Activated naive CD8-positive, alpha-beta T cell treated with anti-CD3 and anti-CD28 coated beads, Interleukin-2, amount 50 U/mL, for 16 hours (primary cell): ENCODE results near the gene PPME1.

ENCODE experiments used
- DNase-seq: peaks from one replicate; pipeline ENCODE4 v3.0.0-alpha.2; 2020; ENCODE audit warnings: low read depth, low spot score

PPME1 gene

GRCh38 chr11:74159642-74160041 is 11.4 kb upstream of the PPME1 start:
- DNase-seq, result no peak

DNA sequence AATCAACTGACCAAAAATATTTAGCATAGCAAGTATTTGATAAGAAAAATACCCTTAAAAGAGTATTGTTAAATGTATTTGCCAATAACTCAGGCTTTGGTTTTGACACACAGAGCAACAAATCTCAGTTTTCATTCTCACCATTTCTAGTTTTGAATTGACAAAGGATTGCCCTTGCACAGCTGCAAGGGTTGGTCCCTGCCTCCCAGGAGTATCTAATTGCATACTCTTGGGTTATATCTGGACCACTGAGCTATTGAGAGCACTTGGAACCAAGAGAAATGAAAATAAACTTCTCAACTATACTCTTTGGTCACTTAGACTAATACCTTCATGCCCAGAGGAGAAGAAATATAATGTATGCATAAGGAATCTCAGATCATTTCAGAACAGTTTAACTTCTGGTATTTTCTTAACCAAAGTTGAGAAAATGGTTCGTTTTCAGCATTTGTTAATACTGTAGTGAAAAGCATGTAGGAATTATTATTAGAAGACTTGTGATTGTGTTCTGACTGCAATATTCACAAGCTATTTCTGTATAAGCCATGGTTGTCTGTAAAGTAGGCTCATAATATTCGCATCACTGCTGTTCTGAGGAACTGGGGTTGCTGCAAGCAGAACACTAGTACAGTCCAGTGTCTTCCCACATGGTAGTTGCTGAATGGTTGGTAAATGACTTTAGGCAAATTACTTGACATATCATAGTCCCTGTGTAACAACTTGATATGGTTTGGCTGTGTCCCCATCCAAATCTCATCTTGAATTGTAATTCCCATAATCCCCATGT is 8.2 kb upstream of the PPME1 start:
- no peak for DNase-seq

GRCh38 chr11:74168838-74169237 is 2.3 kb upstream of the PPME1 start:
- DNase-seq, result no peak

- DNase-seq, result no peak
These were observed 1.2 kb upstream of the PPME1 start for GRCh38 chr11:74169738-74170458.

GRCh38 chr11:74171630-74171968 is 510 bp downstream of the PPME1 start:
- DNase-seq, result no peak

GRCh38 chr11:74171997-74172396 is 908 bp downstream of the PPME1 start:
- DNase-seq, result no peak

DNA sequence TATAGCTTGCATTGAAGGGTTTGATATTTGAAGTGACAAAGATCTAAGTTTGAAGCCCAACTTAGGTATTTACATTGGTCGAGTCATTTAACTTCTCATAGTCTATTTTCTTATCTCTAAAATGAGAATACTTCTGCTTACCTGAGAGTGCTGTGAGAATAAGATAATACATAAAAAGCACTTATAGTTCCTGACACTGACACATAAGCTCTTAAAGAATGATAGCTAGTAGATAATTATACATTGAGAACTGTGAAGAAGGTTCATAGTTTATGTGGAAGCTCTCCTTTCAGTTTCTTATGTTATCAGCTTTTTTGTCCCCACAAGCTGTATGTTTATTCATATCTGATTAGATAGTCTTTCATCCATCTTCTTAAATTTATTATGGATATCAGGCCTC is 4.8 kb downstream of the PPME1 start:
- no peak for DNase-seq

- no peak for DNase-seq
These were observed 8.4 kb downstream of the PPME1 start for GRCh38 chr11:74179234-74180052.

DNA sequence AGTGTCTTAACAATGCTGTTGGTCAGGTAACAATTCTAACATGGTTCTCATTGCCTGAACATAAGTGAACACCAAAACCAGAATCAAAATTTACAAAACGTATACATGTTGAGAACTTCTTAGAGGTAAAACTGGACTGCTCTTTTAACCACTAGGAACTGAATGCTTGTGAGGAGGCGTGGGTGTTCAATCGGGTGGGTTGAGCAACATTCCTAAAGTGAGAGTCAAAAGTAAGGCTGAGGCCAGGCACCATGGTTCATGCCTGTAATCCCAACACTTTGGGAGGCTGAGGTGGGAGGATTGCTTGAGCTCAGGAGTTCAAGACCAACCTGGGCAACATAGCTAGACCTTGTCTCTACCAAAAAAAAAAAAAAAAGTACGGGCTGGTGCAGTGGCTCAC is 11.5 kb downstream of the PPME1 start:
- DNase-seq, result no peak

- DNase-seq, result no peak
These were observed 14.2 kb downstream of the PPME1 start for GRCh38 chr11:74185285-74185684.

DNA sequence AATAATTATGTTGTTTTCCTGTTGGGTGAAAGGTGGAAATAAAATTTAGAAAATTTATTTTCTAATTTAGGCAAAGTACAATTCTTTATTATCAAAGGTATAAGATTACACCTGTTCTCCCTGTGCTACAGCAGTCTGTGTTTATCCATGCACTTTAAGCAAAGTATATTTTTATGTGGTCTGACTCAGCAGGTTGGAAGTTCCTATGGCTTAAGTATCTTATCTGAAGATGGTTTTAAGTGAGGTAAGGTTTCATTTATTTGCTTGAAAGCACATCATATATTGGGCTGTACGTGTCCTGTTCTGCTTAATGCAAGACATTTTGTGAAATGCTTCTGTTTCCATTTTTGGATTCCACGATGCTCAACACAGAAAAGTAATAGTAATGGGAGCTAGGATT is 14.6 kb downstream of the PPME1 start:
- DNase-seq, result no peak

- no peak for DNase-seq
These were observed 24.7 kb downstream of the PPME1 start for GRCh38 chr11:74195828-74196227.

DNA sequence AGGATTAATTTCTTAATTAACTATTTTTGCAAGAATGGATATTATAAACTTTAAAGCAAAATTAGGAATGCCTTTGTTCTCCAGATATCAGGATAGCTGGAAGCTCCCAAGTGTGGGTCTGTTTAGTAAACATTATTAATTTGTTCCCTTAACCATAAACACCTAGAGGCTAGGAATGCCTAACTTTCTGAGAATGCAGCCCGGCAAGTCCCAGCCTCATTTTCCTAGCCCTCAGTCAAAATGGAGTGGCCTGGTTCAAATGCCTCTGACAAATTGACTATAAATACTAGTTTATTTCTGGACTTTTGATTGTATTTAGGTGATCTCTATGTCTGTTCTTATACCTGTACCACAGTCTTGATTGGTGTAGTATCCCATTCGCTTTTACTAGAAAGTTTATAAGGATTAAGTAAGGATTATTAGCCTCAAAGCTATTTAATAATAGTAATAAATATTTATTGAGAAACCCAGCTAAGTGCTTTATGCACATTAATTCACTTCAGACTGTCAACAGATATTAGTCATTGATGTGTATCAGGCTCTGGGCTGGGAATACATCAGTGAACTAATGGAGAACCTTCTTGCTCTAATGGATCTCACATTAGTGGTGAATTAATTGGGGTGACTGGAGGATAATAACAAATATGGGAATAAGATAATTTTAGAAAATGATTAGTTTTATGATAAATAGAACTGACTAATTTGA is 25.8 kb downstream of the PPME1 start:
- no peak for DNase-seq

DNA sequence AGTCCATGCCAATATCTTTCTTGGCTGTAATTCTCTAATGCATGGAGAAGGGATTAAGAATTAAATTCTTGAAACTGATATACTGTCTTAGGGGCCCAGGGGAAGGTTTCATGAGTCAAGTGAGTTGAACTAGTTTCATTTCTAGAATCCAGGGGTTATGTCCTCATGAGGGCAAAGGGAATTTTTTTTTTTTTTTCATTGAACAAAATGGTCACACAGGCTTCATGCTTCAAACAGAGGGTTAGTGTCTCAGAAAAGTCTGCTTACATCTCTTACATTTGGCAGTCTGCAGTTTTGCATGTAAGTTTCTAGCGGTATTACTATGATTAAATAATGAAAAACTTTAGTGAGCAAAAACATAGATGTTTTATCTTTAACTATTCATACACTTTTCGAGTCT is 32.9 kb downstream of the PPME1 start:
- DNase-seq, result no peak

DNA sequence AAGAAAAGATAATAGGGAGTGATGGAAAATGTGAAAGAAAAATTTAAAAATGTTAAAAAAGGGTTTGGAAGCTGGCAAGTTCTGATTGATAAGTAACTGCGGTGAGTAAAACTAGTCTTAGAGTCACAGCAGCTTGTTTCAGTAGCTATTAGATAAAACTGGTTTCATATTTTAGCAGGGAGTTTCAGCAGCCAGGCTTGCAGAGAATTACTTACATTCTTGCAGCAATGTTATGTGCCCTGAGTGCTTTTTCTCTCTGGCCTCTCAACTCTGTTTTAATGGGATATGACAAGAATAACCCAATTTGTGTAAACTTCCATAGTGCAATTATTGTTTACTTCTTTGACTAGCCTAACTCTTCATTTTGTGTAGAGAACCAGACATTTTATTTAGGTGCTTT is 33.6 kb downstream of the PPME1 start:
- no peak for DNase-seq

DNA sequence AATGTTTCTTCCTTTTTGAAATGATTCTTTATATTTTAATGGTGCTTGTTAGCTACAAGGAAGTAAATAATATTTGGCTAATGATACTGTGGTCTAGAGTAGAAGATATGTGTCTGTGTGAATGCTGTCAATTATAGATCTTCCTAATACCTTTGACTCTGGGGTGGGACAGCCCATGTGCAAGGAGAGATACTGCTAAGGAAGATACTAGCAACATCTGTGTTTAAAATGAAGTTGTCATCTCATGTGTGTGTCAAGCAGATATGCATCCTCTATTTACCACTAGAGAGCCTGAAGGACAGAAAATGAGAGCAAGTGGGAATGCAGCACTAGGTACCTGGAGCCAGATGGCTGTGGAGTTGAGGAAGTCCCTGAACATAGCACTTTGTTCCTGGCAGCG is 34.1 kb downstream of the PPME1 start:
- DNase-seq, result no peak

DNA sequence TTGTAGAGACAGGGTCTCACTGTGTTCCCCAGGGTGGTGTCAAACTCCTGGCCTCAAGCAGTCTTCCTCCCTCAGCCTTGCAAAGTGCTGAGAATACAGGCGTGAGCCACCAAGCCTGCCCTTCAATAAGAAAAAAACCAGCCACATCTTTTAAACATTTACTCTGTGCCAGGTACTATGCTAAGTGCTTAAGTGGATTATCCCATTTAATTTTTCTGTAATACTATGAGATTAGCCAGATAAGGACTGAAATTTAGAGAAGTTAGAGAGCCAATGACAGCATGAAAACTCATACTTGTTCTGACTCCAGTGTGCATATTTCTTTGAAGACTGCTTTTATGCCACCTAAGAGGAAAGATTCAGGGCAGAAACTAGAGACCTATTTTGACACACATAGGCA is 35.7 kb downstream of the PPME1 start:
- no peak for DNase-seq

- DNase-seq, result no peak
These were observed 37.4 kb downstream of the PPME1 start for GRCh38 chr11:74208507-74208906.

DNA sequence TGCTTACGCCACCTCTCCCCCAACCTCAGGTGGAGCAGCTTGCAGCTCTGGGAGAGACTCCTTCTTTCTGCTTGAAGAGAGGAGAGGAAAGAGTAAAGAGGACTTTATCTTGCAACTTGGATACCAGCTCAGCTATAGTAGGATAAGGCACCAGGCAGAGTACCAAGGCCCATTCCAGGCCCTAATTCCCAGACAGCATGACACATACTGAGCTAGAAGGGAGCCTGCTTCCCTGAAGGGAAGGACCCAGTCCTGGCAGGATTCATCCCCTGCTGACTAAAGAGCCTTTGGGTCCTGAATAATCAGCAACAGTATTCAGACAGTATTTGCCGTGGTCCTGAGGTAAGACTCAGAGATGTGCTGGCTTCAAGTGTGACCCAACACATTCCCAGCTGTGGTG is 41.4 kb downstream of the PPME1 start:
- DNase-seq, result no peak

DNA sequence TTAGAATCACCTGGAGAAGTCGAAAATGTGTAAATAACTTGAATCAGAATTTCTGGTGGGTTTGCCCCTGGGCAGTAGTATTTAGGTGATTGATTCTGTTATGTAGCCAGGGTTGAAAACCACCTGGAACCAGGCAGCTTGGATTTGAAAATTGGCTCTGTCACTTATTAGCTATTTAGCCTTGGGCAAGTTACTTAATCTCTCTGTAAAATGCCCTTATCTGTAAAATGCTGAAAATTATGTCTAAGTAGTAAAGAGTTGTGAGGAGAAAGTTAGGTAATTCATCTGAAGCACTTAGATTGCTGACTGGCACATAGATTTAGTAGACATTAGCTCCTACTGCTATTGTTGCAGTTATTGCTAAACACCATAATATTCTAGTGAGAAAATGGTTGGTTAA is 49.3 kb downstream of the PPME1 start:
- no peak for DNase-seq

- DNase-seq, result no peak
These were observed 50.7 kb downstream of the PPME1 start for GRCh38 chr11:74221816-74222215.

DNA sequence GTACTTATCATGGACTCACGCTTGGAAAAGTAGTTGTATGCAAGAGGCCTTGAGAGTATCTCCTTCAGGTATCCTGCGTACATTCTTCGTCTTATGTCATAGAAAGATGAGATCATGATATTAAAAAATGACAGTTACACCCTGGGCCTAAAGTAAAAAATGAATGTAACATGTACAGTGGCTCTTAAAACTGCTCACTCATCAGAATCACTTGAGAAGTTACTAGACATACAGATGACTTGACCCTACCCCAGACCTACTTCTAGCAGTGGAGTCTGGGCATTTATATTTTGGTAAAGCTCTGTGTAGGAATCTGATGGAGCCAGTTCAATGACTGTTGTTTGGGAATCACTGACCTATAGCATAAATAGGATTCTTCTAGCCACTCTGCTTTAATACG is 54.5 kb downstream of the PPME1 start:
- DNase-seq, result no peak
